Measurements from ENCODE around the gene KCNH1.

KCNH1 gene

GRCh38 chr1:210908257-210908656 lies 225.7 kb downstream of the KCNH1 start:
- H3K9ac ChIP-seq: no peak overlapping the region
- no peaks in the 10 kb centered on the region for H4K20me1 ChIP-seq (ENCODE audit: insufficient read depth)
- H2AFZ ChIP-seq (ENCODE audit: low read depth): no peak overlapping the region
- H3K36me3 ChIP-seq (ENCODE audit: insufficient read depth): no peaks in the 10 kb centered on the region
- no peaks in the 10 kb centered on the region for H3K27me3 ChIP-seq (ENCODE audit: insufficient read depth, low read depth)
- no peak overlapping the region for H3K4me3 ChIP-seq (IDR thresholded peaks at IDR 0.05; ENCODE audit: insufficient read depth, low read depth, low read length)
- H3K4me2 ChIP-seq: no peak overlapping the region
- H3K79me2 ChIP-seq (ENCODE audit: insufficient read depth, low read depth): no peaks in the 10 kb centered on the region
- TF ChIP-seq CTCF (conservative IDR thresholded peaks at IDR 0.05; ENCODE audit: low read depth, low read length): no peak
- H3K27ac ChIP-seq: no peak overlapping the region
- H3K4me1 ChIP-seq (ENCODE audit: low read depth, poor library complexity, severe bottlenecking): no peaks in the 10 kb centered on the region

GRCh38 chr1:210907251-210907805 lies 226.6 kb downstream of the KCNH1 start:
- no peaks in the 10 kb centered on the region for H3K79me2 ChIP-seq (ENCODE audit: insufficient read depth, low read depth)
- no peak overlapping the region for H3K4me2 ChIP-seq
- no peak overlapping the region for H2AFZ ChIP-seq (ENCODE audit: low read depth)
- no peak overlapping the region for H3K4me3 ChIP-seq (IDR thresholded peaks at IDR 0.05; ENCODE audit: insufficient read depth, low read depth, low read length)
- no peak overlapping the region for H3K9ac ChIP-seq
- H3K4me1 ChIP-seq (ENCODE audit: low read depth, poor library complexity, severe bottlenecking): no peaks in the 10 kb centered on the region
- H4K20me1 ChIP-seq (ENCODE audit: insufficient read depth): no peaks in the 10 kb centered on the region
- no peak for TF ChIP-seq CTCF (conservative IDR thresholded peaks at IDR 0.05; ENCODE audit: low read depth, low read length)
- H3K36me3 ChIP-seq (ENCODE audit: insufficient read depth): no peaks in the 10 kb centered on the region
- no peaks in the 10 kb centered on the region for H3K27me3 ChIP-seq (ENCODE audit: insufficient read depth, low read depth)
- no peak overlapping the region for H3K27ac ChIP-seq

GRCh38 chr1:210905944-210906453 lies 227.9 kb downstream of the KCNH1 start:
- no peak overlapping the region for H2AFZ ChIP-seq (ENCODE audit: low read depth)
- H3K4me3 ChIP-seq (IDR thresholded peaks at IDR 0.05; ENCODE audit: insufficient read depth, low read depth, low read length): no peak overlapping the region
- no peaks in the 10 kb centered on the region for H4K20me1 ChIP-seq (ENCODE audit: insufficient read depth)
- TF ChIP-seq CTCF (conservative IDR thresholded peaks at IDR 0.05; ENCODE audit: low read depth, low read length): no peak
- no peaks in the 10 kb centered on the region for H3K4me1 ChIP-seq (ENCODE audit: low read depth, poor library complexity, severe bottlenecking)
- no peaks in the 10 kb centered on the region for H3K79me2 ChIP-seq (ENCODE audit: insufficient read depth, low read depth)
- no peak overlapping the region for H3K9ac ChIP-seq
- H3K36me3 ChIP-seq (ENCODE audit: insufficient read depth): no peaks in the 10 kb centered on the region
- no peak overlapping the region for H3K4me2 ChIP-seq
- H3K27ac ChIP-seq: no peak overlapping the region
- H3K27me3 ChIP-seq (ENCODE audit: insufficient read depth, low read depth): no peaks in the 10 kb centered on the region

GRCh38 chr1:210905365-210905904 lies 228.5 kb downstream of the KCNH1 start:
- H3K27ac ChIP-seq: no peak overlapping the region
- no peaks in the 10 kb centered on the region for H3K36me3 ChIP-seq (ENCODE audit: insufficient read depth)
- no peaks in the 10 kb centered on the region for H3K79me2 ChIP-seq (ENCODE audit: insufficient read depth, low read depth)
- H4K20me1 ChIP-seq (ENCODE audit: insufficient read depth): no peaks in the 10 kb centered on the region
- H3K9ac ChIP-seq: no peak overlapping the region
- no peaks in the 10 kb centered on the region for H3K4me1 ChIP-seq (ENCODE audit: low read depth, poor library complexity, severe bottlenecking)
- no peak overlapping the region for H3K4me3 ChIP-seq (IDR thresholded peaks at IDR 0.05; ENCODE audit: insufficient read depth, low read depth, low read length)
- H3K27me3 ChIP-seq (ENCODE audit: insufficient read depth, low read depth): no peaks in the 10 kb centered on the region
- H3K4me2 ChIP-seq: no peak overlapping the region
- no peak overlapping the region for H2AFZ ChIP-seq (ENCODE audit: low read depth)
- TF ChIP-seq CTCF (conservative IDR thresholded peaks at IDR 0.05; ENCODE audit: low read depth, low read length): no peak
